Stimulated activated CD4-positive, alpha-beta T cell treated with anti-CD3 and anti-CD28 coated beads, Interleukin-1b, Interleukin-23, amount 100 ng/mL, for 4 hours (primary cell): Measurements from ENCODE around the gene SYK.

ENCODE experiments used
- DNase-seq, 2 donors: peaks; one replicate each; pipeline ENCODE4 v3.0.0-alpha.2; 2020; ENCODE audit warnings: low read depth in 2 of 2

SYK gene

GRCh38 chr9:90825586-90825985 is 24.0 kb downstream of the SYK start:
- no peak for DNase-seq

- no peak for DNase-seq
These were observed 24.9 kb downstream of the SYK start for GRCh38 chr9:90826326-90827020.

GRCh38 chr9:90827181-90827871 is 25.7 kb downstream of the SYK start:
- no peak for DNase-seq

GRCh38 chr9:90830051-90830450 is 28.4 kb downstream of the SYK start:
- no peak for DNase-seq

- no peak for DNase-seq
These were observed 29.4 kb downstream of the SYK start for GRCh38 chr9:90830977-90831376.

GRCh38 chr9:90832261-90832660 is 30.6 kb downstream of the SYK start:
- DNase-seq = no peak

- DNase-seq = no peak
These were observed 33.4 kb downstream of the SYK start for GRCh38 chr9:90834828-90835595.

- no peak for DNase-seq
These were observed 34.9 kb downstream of the SYK start for GRCh38 chr9:90836411-90837080.

- DNase-seq = no peak
These were observed 36.5 kb downstream of the SYK start for GRCh38 chr9:90838098-90838497.

GRCh38 chr9:90838581-90839154 is 37.0 kb downstream of the SYK start:
- no peak for DNase-seq

- no peak for DNase-seq
These were observed 37.6 kb downstream of the SYK start for GRCh38 chr9:90839183-90839728.

GRCh38 chr9:90840696-90841095 is 39.1 kb downstream of the SYK start:
- no peak for DNase-seq

- no peak for DNase-seq
These were observed 39.6 kb downstream of the SYK start for GRCh38 chr9:90841213-90841612.

GRCh38 chr9:90841615-90842014 is 40.0 kb downstream of the SYK start:
- no peak for DNase-seq

GRCh38 chr9:90842176-90842777 is 40.7 kb downstream of the SYK start:
- DNase-seq = no peak

GRCh38 chr9:90842996-90843395 is 41.4 kb downstream of the SYK start:
- DNase-seq = no peak

GRCh38 chr9:90843525-90843924 is 41.9 kb downstream of the SYK start:
- no peak for DNase-seq

GRCh38 chr9:90844326-90844725 is 42.7 kb downstream of the SYK start:
- no peak for DNase-seq

- DNase-seq = no peak
These were observed 45.3 kb downstream of the SYK start for GRCh38 chr9:90846770-90847419.

- DNase-seq = no peak
These were observed 46.4 kb downstream of the SYK start for GRCh38 chr9:90847971-90848370.

GRCh38 chr9:90848866-90849265 is 47.2 kb downstream of the SYK start:
- no peak for DNase-seq
